Stimulated activated CD8-positive, alpha-beta memory T cell treated with anti-CD3 and anti-CD28 coated beads, Interleukin-7, amount 100 ng/mL, for 1 hour (primary cell): ENCODE data around the gene DNAAF5.

Experiments
- DNase-seq, 2 donors: peaks; one replicate each; pipeline ENCODE4 v3.0.0-alpha.2; 2020; ENCODE audit warnings: low read depth in 2 of 2

The DNAAF5 gene

DNA sequence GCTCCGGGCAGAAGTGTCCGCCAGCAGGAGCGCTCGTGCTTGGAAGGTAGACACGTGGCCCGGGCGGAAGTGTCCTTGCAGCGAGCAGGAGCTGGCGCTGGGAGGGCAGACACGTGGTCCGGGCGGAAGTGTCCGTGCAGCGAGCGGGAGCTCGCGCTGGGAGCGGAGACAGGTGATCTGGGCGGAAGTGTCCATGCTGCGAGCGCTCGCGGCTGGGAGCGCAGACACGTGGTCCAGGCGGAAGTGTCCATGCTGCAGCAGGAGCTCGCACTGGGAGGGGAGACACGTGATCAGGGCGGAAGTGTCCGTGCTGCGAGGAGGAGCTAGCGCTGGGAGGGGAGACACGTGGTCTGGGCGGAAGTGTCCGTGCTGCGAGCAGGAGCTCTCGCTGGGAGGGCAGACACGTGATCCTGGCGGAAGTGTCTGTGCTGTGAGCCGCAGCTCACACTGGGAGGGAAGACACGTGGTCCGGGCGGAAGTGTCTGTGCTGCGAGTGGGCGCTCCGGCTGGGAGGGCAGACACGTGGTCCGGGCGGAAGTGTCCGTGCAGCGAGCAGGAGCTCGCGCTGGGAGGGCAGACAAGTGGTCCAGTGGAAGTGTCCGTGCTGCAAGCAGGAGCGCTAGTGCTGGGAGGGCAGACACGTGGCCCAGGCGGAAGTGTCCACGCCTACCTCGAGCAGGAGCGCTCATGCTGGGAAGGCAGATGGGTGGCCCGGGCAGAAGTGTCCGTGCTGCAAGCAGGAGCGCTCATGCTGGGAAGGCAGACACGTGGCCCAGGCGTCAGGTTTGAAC, 41.6 kb downstream of the DNAAF5 start:
- DNase-seq: no peak

DNA sequence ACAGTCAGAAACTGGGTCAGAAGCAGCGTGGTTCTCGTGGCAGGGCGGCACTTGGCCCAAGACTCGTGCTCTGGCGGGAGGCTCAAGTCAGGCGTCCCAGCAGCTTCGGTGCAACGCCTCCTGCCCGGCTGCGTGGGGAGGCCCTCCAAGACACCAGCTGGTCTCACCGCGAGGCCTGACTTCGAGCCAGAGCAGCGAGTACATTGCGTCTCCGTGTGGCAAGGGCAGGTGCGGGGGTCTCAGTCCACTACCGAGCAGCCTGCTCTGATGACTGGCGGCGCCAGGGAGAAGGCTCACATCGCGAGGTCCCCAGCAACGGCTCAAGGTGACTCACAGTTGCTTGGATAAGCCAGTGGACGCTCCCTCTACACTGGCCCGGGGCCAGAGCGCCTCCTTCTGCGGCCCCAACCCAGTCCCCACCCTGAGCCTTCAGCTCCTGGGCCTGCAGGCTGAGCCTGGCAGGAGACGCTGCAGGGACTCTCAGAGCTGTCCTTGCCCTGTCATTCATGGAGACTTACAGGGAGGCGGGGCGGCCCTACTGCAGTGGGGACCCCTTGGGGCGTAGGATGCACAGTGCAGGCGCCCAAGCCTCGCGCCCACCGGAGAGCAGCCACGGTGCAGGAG, 42.5 kb downstream of the DNAAF5 start:
- DNase-seq: no peak

DNA sequence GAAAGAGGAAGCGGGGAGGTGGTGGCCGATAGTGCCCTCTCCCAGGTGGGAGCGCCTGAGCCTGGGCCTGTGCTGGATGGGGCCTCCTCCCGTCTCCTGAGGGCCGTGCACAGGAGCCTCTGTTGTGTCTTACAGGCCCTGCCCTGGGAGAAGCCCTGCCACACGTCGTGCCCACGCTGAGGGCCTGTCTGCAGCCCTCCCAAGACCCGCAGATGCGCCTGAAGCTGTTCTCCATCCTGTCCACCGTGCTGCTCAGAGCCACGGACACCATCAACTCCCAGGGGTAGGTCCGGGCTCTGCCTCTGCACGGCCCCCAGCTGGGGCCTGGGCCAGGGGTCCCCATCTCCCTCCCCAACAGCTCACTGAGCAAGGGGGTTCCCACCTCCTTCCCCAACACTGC, 43.8 kb downstream of the DNAAF5 start:
- DNase-seq: no peak

DNA sequence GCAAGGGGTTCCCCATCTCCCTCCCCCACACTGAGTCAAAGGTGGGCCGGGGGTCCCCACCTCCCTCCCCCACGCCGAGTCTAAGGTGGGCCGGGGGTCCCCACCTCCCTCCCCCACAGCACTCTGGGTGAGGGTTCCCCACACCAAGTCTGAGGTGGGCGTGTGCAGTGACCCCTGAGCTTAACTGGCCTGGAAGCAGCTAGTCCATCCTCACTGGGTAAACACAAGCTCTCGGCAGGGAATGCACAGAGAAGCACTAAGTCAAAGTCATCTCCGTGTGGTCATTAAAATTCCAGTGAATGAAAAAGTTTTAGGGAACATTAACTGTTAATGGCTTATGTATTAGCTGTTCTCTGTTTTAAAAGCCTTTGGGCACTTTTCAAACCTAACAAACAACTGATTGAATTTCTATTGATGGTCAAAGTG, 44.3 kb downstream of the DNAAF5 start:
- DNase-seq: no peak

DNA sequence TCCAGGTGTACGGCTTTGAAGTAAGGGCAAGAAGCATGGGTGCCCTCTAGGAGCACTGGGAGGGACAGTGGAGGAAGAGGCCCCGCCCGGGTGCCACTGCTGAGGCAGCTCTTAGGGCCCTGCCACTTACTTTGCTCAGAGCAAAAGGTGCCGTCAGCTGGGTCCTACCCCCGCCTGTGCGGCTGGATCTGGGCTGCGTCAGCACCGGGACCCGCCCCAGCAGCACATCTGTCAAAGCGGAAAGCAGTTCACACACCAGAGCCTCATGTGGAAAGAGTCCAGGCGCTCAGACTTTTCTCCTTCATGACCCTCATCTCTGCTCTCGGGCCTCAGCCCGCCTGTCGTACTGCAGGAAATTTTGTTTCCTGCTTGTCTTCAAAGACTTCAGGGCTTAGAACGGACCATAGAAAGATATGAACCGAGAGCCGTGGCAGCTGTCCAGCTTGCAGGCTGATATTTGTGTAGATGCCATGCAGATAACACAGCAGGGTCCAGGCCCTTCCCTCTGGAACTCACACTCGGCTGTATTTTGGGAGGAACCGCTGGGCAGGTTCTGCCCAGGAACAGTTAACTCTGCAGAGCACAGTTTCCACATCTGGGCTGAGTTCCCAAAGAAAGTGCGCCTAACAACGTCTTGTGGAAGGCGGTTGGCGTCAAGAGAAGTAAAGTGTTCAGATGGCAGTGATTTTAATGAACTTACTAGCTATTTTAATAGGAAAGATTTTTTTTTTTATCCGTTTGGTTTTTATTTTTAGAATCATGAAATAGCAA, 44.9 kb downstream of the DNAAF5 start:
- no peak for DNase-seq

DNA sequence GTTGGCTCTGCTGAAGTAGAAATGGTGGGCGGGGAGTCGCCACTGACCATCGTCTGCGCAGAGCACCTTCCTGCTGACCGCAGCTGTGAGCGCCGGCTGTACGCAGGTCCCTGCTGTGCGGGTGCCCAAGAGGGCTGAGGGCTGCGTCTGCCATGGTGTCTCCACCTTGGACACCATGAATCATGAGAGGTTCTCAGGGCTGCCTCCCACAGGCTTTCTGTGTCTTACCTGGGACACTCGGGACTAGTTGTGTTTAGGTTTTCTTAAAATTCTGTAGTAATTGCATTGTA, 45.5 kb downstream of the DNAAF5 start:
- DNase-seq: no peak

DNA sequence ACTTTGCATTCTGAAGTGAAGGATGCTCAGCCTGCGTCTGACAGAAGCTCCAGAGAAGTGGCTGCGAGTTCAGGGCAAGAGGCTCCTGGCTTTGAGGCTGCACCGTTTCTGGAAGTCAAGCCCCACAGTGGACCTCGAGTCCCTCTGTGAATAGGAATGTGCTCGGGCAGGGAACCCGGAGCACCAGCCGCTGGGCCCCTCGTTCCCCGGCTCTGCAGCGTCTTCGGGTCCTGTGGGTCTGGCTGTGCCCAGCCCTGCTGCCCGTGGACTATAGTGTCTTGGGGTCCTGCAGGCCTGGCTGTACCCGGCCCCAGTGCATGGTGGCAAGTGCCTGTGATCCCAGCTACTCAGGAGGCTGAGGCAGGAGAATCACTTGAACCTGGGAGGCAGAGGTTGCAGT, 45.9 kb downstream of the DNAAF5 start:
- DNase-seq: no peak

DNA sequence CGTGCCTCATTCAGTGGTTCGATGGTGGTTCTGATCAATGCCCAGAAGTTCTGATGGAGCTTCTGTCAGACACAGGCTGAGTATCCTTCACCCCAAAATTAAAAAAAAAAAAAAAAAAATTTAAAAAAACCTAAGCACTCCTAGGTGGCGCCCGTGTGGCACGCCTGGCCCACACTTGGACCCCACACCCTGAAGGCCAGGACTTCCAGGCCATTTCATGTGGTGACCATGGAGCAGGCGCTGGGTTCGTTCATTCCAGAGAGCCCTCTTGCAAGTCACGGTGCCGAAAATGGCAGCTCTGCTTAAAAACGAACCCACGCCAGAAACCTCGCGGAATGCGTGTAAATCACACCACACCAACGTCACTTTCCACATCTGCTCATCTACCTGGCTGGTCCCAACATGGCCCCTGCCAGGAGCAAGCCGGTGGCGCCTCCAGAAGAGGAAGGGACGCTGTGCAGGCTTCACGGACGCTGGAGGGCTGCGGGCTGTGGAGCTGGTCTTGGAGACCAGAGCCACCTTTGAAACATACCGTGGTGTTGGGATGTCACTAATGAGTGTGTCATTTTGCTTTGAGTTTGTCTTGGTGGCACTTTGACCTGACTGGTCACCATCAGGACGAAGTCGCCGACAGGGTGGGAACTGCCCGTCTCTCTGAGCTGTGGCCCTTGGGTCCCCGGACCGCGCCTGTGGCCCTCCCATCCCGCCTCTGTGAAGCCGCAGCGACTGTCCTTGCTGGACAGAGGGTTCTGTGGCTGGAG, 46.5 kb downstream of the DNAAF5 start:
- DNase-seq: no peak

DNA sequence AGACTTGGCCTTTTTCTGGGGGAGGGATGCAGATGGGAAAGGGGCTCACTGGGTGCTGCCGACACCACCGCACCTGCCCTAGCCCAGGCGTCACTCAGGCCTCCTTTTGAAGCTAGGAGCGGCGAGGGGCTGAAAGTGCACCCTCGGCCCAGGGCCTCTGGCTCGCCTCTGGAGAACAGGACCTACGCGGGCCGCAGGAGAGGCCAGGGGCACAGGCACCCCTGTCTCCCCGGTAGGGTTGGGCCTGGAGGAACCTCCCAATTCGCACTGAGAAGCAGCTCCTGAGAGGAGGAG, 47.1 kb downstream of the DNAAF5 start:
- DNase-seq: no peak

DNA sequence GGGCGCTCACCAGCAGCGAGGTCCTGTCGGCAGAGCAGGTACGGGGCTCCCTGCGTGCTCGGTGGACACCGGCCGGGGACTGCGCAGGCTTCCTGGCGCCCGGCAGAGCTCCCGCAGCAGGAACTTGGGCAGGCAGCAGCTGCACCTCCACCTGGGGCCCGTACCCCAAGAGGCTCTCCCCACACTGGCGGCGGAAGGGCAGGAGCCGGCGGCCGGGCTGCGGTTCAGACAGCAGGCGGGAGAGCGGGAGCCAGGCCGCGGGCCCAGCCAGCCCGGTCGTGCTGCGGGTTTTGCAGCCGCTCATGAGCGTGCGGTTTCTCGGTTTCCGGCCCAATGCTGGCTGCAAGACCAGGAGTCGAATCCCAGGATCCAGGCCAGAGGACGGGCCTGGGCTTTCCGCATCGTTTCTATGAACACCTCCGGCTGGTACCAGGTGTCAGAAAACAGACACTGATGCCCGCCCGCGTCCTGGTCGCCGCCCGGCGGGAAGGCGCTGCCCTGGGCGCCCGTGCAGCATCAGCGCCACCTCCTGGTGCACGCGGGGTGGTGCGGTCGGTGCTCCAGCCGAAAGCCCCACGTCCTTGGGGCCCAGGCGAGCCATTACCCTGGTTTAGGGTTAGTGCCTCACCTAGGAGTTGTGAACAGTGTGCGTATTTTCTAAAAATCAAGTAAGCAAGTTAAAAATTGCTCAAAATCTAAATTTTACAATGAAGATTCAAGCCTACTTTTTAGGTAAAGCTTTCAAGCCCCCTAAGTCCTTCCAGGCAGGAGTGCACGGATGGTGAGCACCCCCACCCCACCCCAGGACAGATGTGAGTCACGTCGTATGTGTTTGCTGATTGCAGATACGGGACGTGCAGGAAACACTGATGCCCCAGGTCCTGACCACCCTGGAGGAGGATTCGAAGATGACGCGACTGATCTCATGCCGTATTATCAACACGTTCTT, 47.9 kb downstream of the DNAAF5 start:
- DNase-seq: peak; percentile 27 to 45

DNA sequence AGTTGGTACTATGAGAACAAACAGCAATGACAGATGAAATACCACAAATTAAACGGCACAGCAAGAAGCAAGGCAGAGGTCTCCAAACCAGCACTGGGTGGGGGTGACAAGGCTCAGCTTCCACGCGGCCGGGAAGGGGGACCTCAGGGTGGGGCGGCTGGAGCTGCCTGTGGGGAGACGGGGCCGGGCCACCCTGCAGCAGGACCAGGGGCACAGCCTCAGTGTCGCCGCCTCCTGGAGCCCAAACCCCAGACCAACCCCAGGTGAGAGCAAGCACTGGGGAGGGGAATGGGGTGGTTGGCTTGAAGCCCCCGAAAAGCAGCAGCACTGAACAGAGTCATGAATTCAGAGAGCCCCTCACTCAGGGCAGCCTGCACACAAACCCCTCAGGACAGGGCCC, 49.9 kb downstream of the DNAAF5 start:
- DNase-seq: no peak

DNA sequence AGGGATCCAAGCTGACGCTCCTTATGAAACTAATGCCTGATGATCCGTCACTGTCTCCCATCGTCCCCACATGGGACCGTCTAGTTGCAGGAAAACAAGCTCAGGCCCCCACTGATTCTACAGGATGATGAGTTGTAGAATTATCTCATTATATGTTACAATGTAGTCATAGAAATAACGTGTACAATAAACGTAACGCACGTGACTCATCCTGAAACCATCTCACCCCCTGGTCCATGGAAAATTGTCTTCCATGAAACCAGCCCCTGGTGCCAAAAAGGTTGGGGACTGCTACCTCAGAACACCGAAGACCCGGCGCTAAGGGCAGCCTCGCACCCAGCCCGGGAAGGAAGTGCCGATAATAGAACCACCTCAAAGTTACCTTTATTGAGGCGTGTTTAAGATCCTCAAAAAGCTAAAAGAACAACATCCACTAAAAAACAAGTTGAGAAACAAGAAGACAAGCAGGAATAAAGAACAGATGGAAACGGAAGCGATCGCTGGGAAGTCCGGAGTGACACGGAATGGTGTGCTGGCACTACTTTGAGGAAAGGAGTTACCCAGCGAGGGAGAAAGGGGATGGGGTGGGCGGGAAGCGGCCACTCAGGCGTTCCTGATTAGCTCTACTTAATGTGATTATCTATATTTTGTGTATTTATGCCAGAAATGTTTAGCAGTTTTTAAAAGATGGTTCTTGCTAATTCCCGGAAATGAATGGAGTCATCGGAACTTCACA, 50.7 kb downstream of the DNAAF5 start:
- no peak for DNase-seq

DNA sequence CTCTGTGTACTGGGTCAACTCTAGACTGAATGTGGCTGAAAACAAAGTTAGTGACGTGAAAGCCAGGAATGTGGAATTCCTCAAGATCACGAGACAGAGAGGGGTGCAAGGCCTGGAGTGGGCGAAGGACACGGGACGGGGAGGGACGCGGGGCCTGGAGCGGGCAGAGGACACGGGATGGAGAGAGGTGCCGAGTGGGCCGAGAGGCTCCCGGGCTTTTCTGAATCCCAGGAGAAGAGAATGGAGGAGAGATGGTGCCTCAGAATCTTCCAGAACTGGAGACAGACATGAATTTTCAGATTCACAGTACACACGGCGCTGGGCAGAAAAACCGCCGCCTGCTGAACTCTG, 51.2 kb downstream of the DNAAF5 start:
- no peak for DNase-seq

DNA sequence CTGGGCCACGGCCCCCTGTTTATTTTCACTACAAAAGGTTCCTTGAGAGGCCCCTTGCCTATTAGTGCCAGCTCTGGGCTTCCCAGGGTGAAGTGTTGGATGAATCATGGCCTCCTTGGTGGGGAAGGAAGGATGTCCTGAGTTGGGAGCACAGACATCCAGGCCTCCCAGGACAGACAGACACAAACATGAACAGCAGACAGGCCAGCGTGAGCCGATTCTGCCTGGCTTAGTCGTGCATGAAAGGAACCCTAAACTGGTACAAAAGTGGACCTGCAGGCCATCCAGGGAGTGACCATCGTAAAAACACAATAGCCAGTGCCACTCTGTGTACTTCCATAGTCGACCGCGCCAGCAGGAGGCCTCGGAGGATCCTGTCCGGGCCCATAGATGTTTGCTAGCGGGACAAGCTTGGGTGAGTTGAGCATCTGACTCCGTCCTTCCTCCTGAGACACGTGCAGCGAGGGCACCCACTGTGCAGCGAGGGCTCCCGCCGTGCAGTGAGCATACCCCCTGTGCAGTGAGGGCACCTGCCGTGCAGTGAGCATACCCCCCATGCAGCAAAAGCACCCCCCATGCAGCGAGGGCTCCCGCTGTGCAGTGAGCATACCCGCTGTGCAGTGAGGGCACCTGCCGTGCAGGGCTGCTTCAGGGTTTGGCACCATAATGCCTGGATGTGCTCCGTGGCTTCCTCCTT, 51.9 kb downstream of the DNAAF5 start:
- no peak for DNase-seq

DNA sequence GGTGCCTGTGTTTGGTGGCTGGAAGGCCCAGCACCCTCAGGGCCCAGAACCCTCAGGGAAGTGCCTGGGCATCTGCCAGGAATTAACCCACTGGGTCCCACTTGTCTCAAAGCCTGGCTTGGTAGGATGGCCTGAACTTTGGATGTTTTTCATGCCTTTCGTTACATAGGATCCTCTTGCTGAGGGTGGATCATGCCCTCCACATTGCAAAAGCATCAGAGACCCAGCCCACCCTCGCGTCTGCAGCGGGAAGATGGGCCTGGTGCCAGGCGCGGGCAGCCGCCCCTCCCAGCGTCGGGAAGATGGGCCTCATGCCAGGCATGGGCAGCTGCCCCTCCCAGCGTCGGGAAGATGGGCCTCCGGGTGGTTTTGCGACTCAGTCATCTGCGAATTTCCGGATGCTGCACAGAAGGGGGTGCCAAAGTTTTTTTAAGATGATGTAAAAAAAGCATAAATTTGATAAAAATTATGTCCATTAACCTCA, 52.5 kb downstream of the DNAAF5 start:
- no peak for DNase-seq

DNA sequence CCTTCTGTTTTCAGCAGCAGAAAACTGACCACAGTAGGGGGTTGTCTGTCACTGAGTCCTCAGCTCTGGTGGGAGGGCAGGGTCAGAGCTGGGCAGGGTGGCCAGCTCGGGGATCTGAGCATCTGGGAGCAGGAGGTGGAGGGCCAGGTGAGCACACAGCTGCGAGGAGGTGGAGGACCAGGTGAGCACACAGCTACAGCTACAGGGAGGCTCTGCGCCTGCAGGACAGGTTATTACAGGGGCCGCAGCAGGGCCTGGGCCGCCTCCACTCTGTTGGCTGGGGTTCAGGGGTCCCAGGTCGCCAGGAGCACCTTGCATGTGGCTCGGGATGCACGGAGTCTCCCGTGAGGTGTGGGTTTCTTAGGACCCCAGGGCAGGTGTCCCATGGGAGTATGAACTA, 53.0 kb downstream of the DNAAF5 start:
- DNase-seq: no peak

DNA sequence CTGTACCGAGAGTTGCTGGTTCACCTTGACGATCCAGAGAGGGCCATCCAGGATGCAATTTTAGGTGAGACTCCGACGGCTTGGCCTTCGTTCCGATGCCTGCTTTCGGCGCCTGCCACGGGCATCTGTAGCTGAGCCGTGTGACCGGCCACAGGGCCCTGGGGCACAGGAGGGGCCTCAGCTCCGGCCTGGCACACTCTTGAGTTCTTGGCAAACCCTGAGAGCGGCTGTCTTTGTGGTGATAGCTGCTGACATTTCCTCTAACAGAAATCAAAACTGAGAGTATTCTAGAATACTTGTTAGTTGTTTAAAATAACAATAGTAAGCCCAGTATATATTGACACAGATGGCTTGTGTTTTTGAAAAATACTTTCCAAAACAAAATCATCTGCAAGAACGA, 53.6 kb downstream of the DNAAF5 start:
- no peak for DNase-seq

DNA sequence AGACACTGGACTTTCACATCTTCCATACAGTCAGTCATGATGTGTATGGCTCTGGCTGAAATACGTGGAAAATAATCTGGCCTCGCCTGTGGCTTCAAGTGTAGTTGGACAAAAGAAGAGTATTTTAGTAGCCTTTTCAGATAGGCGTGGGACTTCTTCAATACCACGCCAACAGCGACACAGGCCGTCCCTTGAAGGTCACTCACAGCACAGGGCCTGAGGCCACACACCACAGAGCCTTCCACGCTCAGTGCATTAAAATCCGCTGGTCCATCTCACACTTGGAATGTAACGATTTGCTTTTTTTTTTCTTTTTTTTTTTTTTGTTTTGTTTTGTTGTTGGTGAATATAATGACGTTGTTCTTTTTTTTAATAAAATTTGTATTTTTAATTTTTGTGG, 54.0 kb downstream of the DNAAF5 start:
- DNase-seq: no peak

DNA sequence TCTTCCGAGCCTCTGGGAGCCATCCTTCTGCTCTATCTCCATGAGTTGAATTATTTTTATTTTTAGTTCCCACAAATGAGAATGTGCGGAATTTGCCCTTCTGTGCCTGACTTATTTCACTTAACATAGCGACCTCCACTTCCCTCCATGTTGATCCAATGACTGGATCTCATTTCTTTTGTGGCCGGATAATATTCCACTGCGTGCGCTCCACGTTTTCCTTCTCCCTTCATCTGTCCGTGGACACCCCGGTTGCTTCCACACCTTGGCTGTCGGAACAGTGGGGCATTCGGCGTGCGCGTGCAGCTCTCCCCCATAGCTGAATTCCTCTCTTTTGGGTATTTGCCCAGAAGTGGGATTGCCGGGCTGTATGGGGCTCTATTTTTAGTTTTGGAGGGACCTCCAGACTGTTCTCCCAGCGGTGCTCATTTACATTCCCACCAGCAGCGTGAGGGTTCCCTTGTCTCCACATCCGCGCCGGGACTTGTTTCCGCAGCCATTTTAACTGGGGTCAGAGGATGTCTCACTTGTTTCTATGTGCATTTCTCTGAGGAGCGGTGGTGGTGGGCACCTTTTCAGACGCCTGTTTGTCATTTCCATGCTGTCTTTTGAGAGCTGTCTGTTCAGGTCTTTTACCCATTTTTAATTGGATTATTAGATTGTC, 54.8 kb downstream of the DNAAF5 start:
- DNase-seq: no peak
